ENCODE results near the gene NES.

- TF ChIP-seq BHLHE40 (IDR thresholded peaks at IDR 0.05; ENCODE audit: low read depth, low read length) = no peak
- no peak for TF ChIP-seq CTCF (IDR thresholded peaks at IDR 0.05)
- TF ChIP-seq POLR2A (IDR thresholded peaks at IDR 0.05; ENCODE audit: low read length) = no peak
- TF ChIP-seq ESRRA (IDR thresholded peaks at IDR 0.05; ENCODE audit: borderline replicate concordance, low read length) = no peak
- no peak for TF ChIP-seq CHD2 (IDR thresholded peaks at IDR 0.05; ENCODE audit: low read length, partially characterized antibody)
- no peak for TF ChIP-seq REST (IDR thresholded peaks at IDR 0.05)
- TF ChIP-seq JUN (IDR thresholded peaks at IDR 0.05) = no peak
- TF ChIP-seq ELK1 (IDR thresholded peaks at IDR 0.05; ENCODE audit: low read depth, low read length) = no peak
- TF ChIP-seq HDAC2 (IDR thresholded peaks at IDR 0.05) = no peak
Observed at GRCh38 chr1:156709757-156710489, 32.7 kb upstream of the NES start.

Measured in A549 (cell line).